SK-N-SH (cell line): Measurements from ENCODE around the gene MACROD2. TPM values are rescaled to one million over a fixed set of nuclear protein-coding genes. Genes with fewer than 3 reads are reported as not detected.

Source experiments
- CTCF ChIA-PET: fragments of 300-600, 350-600 bp; formaldehyde crosslinking; extraction: SDS; loops from one replicate; lab custom pipeline; 2021; lab: Yijun Ruan, JAX
- POLR2A ChIA-PET: fragments of 350-600 bp; sonication (Branson Sonifier 250); formaldehyde crosslinking; extraction: SDS; loops from one replicate; lab custom pipeline; 2020; ENCODE audit warnings: antibody characterized with exemption, inconsistent platforms; lab: Yijun Ruan, JAX
- DNase-seq: peaks from one replicate; pipeline ENCODE4 v3.0.0; 2012
- H2AFZ ChIP-seq: fragments of 200-600 bp; sonication (generic); 2 replicates; pipeline ENCODE4 v1.8.1; 2016; ENCODE audit warnings: antibody characterized with exemption, mild to moderate bottlenecking, low read depth
- H3F3A ChIP-seq: fragments of 200-600 bp; sonication (generic); replicated peaks from 2 replicates; pipeline ENCODE3; 2016; ENCODE audit warnings: antibody characterized with exemption, mild to moderate bottlenecking; ENCODE audit not compliant: insufficient read depth
- H3K27ac ChIP-seq, 2 experiments: fragments of 200-500 bp in 1 of 2; fragments of 200-600 bp in 1 of 2; sonication (Bioruptor generic) in 1 of 2; sonication (generic), shearing (Covaris generic) in 1 of 2; 2 replicates each; pipeline versions ENCODE4 v1.5.1 to v1.6.1; 2014 to 2016; ENCODE audit warnings: low read depth in 2 of 2, inconsistent platforms in 1 of 2, low read length in 1 of 2, mild to moderate bottlenecking in 1 of 2, mixed read lengths in 1 of 2
- H3K27me3 ChIP-seq: fragments of 200-600 bp; sonication (generic), shearing (Covaris generic); 2 replicates; pipeline ENCODE4 v1.6.1; 2016; ENCODE audit warnings: mixed run types; ENCODE audit not compliant: insufficient read depth
- H3K36me3 ChIP-seq, 2 experiments: fragments of 200-500 bp in 1 of 2; fragments of 200-600 bp in 1 of 2; sonication (Bioruptor generic) in 1 of 2; sonication (generic) in 1 of 2; replicated peaks in 1 of 2; 2 replicates each; pipeline versions ENCODE3 to v1.5.1; 2014 to 2016; ENCODE audit warnings: low read length in 1 of 2, mild to moderate bottlenecking in 1 of 2; ENCODE audit not compliant: insufficient read depth in 2 of 2, control insufficient read depth in 1 of 2
- H3K4me1 ChIP-seq, 2 experiments: fragments of 200-500 bp in 1 of 2; fragments of 200-600 bp in 1 of 2; sonication (Bioruptor generic) in 1 of 2; sonication (generic), shearing (Covaris generic) in 1 of 2; 2 replicates each; pipeline versions ENCODE4 v1.5.1 to v1.6.1; 2014 to 2016; ENCODE audit warnings: low read depth in 1 of 2, low read length in 1 of 2, mixed run types in 1 of 2; ENCODE audit not compliant: insufficient read depth in 2 of 2, control insufficient read depth in 1 of 2
- H3K4me2 ChIP-seq: fragments of 200-600 bp; sonication (generic), shearing (Covaris generic); 2 replicates; pipeline ENCODE4 v1.6.1; 2017; ENCODE audit warnings: mixed run types
- H3K4me3 ChIP-seq, 2 experiments: fragments of 200-500 bp in 1 of 2; fragments of 200-600 bp in 1 of 2; sonication (Bioruptor generic) in 1 of 2; sonication (generic), shearing (Covaris generic) in 1 of 2; 2 replicates each; pipeline versions ENCODE4 v1.5.1 to v1.8.1; 2014 to 2016; ENCODE audit warnings: low read depth in 2 of 2, inconsistent platforms in 1 of 2, low read length in 1 of 2, mild to moderate bottlenecking in 1 of 2, mixed read lengths in 1 of 2, moderate library complexity in 1 of 2
- H3K79me2 ChIP-seq: fragments of 200-600 bp; sonication (generic); 2 replicates; pipeline ENCODE4 v1.8.1; 2017; ENCODE audit warnings: mild to moderate bottlenecking; ENCODE audit not compliant: insufficient read depth
- H3K9ac ChIP-seq: fragments of 200-600 bp; sonication (generic); 2 replicates; pipeline ENCODE4 v1.6.1; 2017; ENCODE audit warnings: mixed run types
- H3K9me2 ChIP-seq: fragments of 200-600 bp; sonication (generic); 2 replicates; pipeline ENCODE4 v1.6.1; 2017; ENCODE audit warnings: mixed run types
- H3K9me3 ChIP-seq: fragments of 200-600 bp; sonication (generic); 2 replicates; pipeline ENCODE4 v1.6.1; 2017; ENCODE audit warnings: mixed run types, mild to moderate bottlenecking, moderate library complexity
- H4K20me1 ChIP-seq: fragments of 200-600 bp; sonication (generic); 2 replicates; pipeline ENCODE4 v1.6.1; 2017; ENCODE audit warnings: mild to moderate bottlenecking, mixed run types; ENCODE audit not compliant: insufficient read depth
- ELF1 ChIP-seq: IDR thresholded peaks from 2 replicates; pipeline ENCODE4 v1.4.0; 2012
- FOSL2 ChIP-seq: IDR thresholded peaks from 2 replicates; pipeline ENCODE4 v1.4.0; 2012; ENCODE audit warnings: low read depth, mild to moderate bottlenecking, moderate library complexity, borderline replicate concordance
- IRF3 ChIP-seq: fragments of 150-350 bp; IDR thresholded peaks from 2 replicates; pipeline ENCODE4 v1.6.1; 2016; ENCODE audit warnings: mild to moderate bottlenecking, low read depth, low read length
- JUND ChIP-seq: IDR thresholded peaks from 2 replicates; pipeline ENCODE4 v1.4.0; 2012
- NFIC ChIP-seq: IDR thresholded peaks from 2 replicates; pipeline ENCODE4 v1.4.0; 2012; ENCODE audit warnings: borderline replicate concordance
- POLR2AphosphoS5 ChIP-seq: IDR thresholded peaks from 2 replicates; pipeline ENCODE4 v1.6.1; 2012; ENCODE audit warnings: low read depth, low read length
- RFX5 ChIP-seq: IDR thresholded peaks from 2 replicates; pipeline ENCODE4 v1.6.1; 2012; ENCODE audit warnings: mild to moderate bottlenecking, improper control_type of control experiment, low read length
- SIN3A ChIP-seq: IDR thresholded peaks from 2 replicates; pipeline ENCODE4 v1.6.1; 2012; ENCODE audit warnings: low read depth, mild to moderate bottlenecking, low read length, moderate library complexity, borderline replicate concordance
- SMC3 ChIP-seq: IDR thresholded peaks from 2 replicates; pipeline ENCODE4 v1.6.1; 2012; ENCODE audit warnings: low read depth, low read length, improper control_type of control experiment
- TAF1 ChIP-seq: IDR thresholded peaks from 2 replicates; pipeline ENCODE4 v1.6.1; 2012; ENCODE audit warnings: low read depth, mild to moderate bottlenecking, low read length, moderate library complexity, borderline replicate concordance
- TEAD4 ChIP-seq: IDR thresholded peaks from 2 replicates; pipeline ENCODE4 v1.4.0; 2012; ENCODE audit warnings: mild to moderate bottlenecking, borderline replicate concordance; ENCODE audit not compliant: insufficient read depth
- USF1 ChIP-seq: IDR thresholded peaks from 2 replicates; pipeline ENCODE4 v1.4.0; 2012; ENCODE audit warnings: low read depth, borderline replicate concordance
- ZBTB33 ChIP-seq: IDR thresholded peaks from 2 replicates; pipeline ENCODE4 v1.4.0; 2012; ENCODE audit warnings: low read depth, borderline replicate concordance
- WGBS: methylation state at CpG from one replicate; pipeline ENCODE4 v1.1.6; 2017; ENCODE audit warnings: low lambda C conversion rate; 5-methylcytosine and 5-hydroxymethylcytosine counted together
- polyA plus RNA-seq, 3 experiments: library from polyadenylated mRNA; depleted of rRNA; stranded (reverse); fragments of >200 nt; gene quantifications; 2 replicates each; pipeline ENCODE4 v1.2.3, GENCODE V29; 2012

The MACROD2 gene
- polyA plus RNA-seq, 1 of the 3 experiments (the other 2 are of a cell fraction): 0.33 TPM

- POLR2A ChIA-PET: no interaction called here
- no peaks in the 10 kb centered on the region for H3K9me2 ChIP-seq
- H3K27me3 ChIP-seq: no peaks in the 10 kb centered on the region
- no peak overlapping the region for H3K4me3 ChIP-seq
- H3K4me2 ChIP-seq: no peak overlapping the region
- no peaks in the 10 kb centered on the region for H4K20me1 ChIP-seq
- 72% methylated on average over 3 of the region's 3 CpGs for WGBS
- no peak overlapping the region for H2AFZ ChIP-seq
- no peak overlapping the region for H3K27ac ChIP-seq
- DNase-seq: no peak
- no peaks in the 10 kb centered on the region for H3K4me1 ChIP-seq
- no peaks in the 10 kb centered on the region for H3F3A ChIP-seq
- H3K9me3 ChIP-seq: no peaks in the 10 kb centered on the region
- TF ChIP-seq JUND (no peak), ZBTB33 (no peak), NFIC (no peak), USF1 (no peak), RFX5 (no peak), TEAD4 (no peak), ELF1 (no peak), SIN3A (no peak), IRF3 (no peak), SMC3 (no peak), TAF1 (no peak)
- no peaks in the 10 kb centered on the region for H3K36me3 ChIP-seq
- CTCF ChIA-PET: no interaction called here
- no peaks in the 10 kb centered on the region for H3K79me2 ChIP-seq
- no peak overlapping the region for H3K9ac ChIP-seq
These were observed 1351.5 kb downstream of the MACROD2 start for GRCh38 chr20:15346657-15347280.

- Histone ChIP-seq H3K27ac (no peak overlapping the region; a peak in 1 of 4 replicates), H3K79me2 (no peaks in the 10 kb centered on the region), H3K4me3 (no peak overlapping the region), H2AFZ (peak overlapping the region; percentile 52; the same call in 1 of the 2 replicates), H3K27me3 (no peaks in the 10 kb centered on the region), H3K9me3 (no peaks in the 10 kb centered on the region), H3K9ac (no peak overlapping the region), H3K36me3 (no peaks in the 10 kb centered on the region), H3K4me1 (no peaks in the 10 kb centered on the region; a peak in 1 of 4 replicates), H3K4me2 (no peak overlapping the region), H4K20me1 (no peaks in the 10 kb centered on the region), H3K9me2 (no peaks in the 10 kb centered on the region), H3F3A (no peaks in the 10 kb centered on the region)
- DNase-seq: no peak
- POLR2A ChIA-PET: no interaction called here
- WGBS: 26% methylated on average over 2 of the region's 2 CpGs
- CTCF ChIA-PET: no interaction called here
- TF ChIP-seq POLR2AphosphoS5: no peak
- TF ChIP-seq JUND: peak; percentile 40; the same call in 1 of the 2 replicates
- TF ChIP-seq FOSL2: peak; percentile 50; the same call in 1 of the 2 replicates
These were observed 1363.7 kb downstream of the MACROD2 start for GRCh38 chr20:15359056-15359455.
